ENCODE measurements around the gene SEC63.
"Not testable (repeated sequence)": the region's sequence is repeated elsewhere in the genome, so short reads cannot be mapped to it uniquely, and the experiment has no call there.

The SEC63 gene, protein sequence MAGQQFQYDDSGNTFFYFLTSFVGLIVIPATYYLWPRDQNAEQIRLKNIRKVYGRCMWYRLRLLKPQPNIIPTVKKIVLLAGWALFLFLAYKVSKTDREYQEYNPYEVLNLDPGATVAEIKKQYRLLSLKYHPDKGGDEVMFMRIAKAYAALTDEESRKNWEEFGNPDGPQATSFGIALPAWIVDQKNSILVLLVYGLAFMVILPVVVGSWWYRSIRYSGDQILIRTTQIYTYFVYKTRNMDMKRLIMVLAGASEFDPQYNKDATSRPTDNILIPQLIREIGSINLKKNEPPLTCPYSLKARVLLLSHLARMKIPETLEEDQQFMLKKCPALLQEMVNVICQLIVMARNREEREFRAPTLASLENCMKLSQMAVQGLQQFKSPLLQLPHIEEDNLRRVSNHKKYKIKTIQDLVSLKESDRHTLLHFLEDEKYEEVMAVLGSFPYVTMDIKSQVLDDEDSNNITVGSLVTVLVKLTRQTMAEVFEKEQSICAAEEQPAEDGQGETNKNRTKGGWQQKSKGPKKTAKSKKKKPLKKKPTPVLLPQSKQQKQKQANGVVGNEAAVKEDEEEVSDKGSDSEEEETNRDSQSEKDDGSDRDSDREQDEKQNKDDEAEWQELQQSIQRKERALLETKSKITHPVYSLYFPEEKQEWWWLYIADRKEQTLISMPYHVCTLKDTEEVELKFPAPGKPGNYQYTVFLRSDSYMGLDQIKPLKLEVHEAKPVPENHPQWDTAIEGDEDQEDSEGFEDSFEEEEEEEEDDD

DNA sequence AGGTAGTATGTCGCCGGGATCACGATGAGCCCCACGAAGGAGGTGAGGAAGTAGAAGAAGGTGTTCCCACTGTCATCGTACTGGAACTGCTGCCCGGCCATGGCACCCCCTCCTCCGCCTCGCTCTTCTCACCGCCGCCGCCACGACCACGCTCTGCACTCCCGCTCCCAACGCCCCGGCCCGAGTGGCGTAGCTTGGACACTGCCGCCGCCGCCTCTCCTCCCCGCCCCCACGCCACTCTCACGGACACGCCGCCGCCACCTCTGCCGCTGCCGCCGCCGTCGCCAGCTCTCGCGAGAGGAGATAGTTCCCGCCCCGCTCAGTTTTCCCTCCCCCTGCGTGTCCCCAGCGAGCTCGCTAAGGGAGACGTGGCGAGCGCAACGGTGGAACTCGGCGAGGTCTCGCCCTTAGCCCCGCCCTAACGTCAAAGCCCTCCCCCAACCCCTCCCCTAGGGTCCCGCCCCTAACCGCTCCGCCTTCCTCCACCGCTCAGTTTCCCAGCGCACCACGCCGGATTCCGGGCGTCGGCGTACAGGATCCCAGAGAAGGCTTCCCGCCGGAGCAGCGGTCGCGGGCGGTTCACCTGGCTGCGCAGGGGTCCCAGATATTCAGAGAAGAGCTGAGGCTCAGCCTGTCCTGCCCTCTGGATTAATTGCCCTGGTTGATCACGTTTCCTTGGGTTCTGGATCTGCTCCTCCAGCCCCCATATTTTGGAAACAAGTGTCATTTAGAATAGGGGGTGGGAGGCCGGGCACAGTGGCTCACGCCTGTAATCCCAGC lies at the start of gene SEC63:
Gene SEC63 (minus strand): TSS at position 300 of the 780 bp plus-strand sequence. CDS start 199 bp downstream, at position 101.
- DNase-seq (ENCODE audit: low read depth): peak; percentile 84

DNA sequence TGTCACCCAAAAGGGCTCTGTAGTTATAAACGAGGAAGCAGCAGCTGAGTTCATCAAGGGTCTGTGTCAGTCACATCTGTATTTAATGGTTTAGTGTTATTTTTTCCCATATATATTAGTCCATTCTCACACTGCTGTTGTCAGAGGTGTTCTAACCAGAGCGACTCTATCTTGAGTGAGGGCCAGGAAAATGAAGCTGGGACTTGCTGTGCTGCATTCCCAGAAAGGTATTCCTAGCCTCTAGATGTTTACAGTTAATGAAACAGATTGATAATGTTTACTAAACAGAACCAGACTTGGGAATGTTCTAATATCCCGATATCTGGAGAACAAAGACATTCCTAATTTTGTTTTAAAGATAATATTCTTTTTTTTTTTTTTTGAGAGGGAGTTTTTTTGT lies 48.0 kb upstream of the SEC63 start:
- DNase-seq (ENCODE audit: low read depth): no peak

DNA sequence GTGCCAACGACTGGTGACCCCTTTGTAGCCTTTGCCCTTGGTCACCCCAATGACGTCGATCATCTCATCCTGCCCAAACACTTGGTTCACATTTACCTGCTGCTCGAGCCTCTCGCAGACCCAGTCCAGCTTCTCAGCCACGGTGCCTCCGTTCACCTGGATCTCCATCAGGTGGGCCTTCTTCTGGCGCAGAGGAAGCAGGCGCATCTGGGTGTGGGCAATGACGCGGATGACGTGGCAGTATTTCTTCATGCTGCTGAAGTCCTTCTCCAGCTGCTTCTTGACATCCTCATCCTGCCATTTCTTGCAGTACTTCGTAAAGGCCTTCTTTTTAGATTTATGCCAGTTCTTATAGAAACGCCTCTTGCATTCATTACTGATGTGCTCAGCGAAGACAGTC lies 46.9 kb upstream of the SEC63 start:
- no peak for DNase-seq (ENCODE audit: low read depth)

DNA sequence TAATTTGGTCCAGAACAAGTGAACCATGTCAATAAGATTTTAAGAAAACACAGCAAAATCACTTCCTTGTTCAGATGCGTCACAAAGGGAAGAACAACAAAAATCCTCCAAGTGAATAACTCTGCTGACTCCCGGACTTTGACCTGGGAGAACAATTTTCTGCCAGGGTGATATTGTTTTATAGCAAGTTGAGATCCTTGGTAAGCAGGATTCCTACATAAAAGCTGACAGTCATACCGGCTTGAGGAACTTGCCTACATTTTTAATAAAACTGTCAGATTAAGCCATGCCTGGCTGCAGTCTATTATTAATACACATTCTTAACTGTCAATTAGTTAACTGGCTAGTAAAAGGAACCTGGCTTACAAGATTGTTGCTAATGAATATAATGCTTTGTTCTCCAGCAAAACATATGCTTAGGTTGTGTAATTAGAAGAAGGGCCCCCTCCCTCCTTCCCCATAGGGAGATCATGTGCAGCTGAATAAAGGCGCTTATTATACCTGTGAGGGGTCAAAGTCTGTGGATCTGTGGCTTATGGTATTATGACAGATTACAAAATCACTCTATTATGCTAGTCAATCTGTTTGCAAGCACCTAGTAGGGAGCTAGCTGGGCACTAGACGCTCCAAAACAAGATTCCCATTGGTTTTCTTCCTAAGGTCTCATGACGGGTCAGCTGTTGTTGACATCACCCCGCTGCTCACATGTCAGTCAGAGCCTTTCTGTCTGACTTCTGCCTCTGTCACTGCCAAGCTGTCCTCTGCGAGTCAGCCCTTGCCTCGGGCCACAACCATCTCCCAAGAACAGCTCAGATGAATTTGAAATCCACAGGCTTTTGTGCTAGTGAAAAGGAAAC lies 44.6 kb upstream of the SEC63 start:
- no peak for DNase-seq (ENCODE audit: low read depth)

DNA sequence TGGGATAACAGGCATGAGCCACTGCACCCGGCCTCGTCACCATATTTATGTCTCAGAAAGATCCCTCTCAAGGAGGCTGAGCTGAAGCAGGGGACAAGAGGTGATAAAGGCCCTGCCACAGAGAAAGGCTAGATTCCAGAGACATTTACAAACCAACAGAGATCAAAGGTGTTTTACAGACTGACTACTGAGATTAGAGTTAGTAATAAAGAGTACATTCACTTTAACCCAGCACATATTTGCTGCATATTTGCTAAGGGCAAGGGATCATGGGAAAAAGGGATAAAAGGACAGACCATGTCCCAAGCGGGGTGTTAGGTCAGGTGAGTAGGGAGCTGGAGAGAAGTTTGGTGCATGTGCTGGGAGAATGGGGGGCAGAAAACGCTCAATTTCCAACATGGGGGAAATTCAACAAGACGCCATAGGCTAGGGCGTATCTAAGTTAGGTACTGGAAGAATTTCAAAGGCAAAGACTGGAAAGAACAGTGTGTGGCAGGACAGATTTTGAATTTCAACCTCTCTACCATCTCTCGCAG lies 43.8 kb upstream of the SEC63 start:
- DNase-seq (ENCODE audit: low read depth): no peak

DNA sequence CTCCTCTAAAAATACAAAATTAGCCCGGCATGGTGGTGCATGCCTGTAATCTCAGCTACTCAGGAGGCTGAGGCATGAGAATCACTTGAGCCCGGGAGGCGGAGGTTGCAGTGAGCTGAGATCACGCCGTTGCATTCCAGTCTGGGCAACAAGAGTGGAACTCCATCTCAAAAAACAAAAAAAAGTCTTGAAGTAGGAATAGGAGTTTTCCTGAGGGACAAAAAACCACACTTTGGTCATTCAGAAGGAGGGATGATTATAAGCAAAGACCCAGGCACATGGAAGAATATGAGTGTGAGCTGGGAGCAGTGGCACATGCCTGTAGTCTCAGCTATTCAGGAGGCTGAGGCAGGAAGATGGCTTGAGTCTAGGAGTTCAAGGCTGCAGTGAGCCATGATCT lies 42.3 kb upstream of the SEC63 start:
- DNase-seq (ENCODE audit: low read depth): not testable (repeated sequence)

DNA sequence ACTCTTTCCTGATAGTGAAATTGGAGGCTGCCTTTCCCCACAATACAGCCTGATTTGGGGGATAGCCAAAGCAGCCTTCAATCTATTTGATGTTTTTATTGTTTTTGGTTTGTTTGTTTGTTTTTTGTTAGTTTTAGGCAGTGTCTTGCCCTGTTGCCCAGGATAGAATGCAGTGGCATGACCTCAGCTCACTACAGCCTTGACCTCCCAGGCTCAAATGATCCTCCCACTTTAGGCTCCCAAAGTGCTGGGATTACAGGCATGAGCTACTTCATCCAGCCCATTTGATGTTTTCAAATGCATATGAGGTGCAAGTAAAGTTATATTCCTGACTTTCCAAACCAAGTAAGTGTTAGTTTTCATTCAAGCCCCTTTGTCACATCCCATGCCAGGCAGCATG lies 41.3 kb upstream of the SEC63 start:
- DNase-seq (ENCODE audit: low read depth): no peak

DNA sequence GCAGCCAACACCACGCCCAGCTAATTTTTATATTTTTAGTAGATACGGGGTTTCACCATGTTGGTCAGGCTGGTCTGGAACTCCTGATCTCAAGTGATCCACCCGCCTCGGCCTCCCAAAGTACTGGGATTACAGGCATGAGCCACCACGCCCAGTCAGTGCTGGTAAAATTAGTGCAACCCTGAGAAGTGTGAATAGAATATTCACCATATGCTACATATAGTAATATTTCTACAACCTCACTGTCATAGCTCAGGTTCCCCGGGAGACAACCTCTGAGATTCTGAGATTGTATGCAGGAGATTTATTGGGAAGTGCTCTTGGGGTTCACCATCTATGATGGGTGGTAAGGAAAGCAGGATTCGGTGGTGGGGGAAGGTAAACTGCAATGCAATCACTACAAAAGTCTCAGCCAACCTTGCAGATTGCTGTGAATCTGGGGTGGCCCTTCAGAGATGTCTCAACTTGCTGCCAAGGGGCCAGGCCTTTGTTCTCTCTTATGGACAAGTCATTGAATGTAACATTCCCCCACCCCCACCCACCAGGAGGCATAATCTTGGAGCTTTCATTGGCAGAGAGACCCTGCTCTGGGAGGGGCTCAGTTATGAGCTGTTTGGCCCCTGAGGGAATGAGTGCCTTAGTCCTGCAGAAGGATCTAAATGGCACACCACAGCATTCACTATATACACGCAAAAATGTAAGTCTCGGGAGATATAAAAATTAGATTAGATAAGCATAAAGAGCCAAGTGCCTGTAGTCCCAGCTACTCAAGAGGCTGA lies 34.0 kb upstream of the SEC63 start:
- no peak for DNase-seq (ENCODE audit: low read depth)

DNA sequence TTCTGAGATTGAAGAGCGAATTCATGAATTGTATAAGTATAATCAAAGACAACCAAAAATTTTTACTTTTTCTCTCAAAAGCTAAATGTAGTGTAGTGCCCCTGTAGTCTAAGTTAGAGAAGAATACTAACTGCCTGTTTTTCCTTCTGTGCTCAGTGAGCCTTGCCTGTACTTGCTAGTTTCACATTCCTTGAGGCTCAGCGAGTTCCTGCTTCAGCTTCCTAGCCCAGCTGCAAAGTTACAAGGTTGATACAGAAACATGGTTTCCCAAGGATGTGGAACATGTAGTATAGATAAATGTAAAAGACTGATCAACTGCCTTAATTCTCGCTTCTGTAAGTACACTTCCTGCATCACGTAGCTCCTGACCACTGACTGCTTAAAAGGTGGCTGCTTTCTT lies 33.1 kb upstream of the SEC63 start:
- no peak for DNase-seq (ENCODE audit: low read depth)

DNA sequence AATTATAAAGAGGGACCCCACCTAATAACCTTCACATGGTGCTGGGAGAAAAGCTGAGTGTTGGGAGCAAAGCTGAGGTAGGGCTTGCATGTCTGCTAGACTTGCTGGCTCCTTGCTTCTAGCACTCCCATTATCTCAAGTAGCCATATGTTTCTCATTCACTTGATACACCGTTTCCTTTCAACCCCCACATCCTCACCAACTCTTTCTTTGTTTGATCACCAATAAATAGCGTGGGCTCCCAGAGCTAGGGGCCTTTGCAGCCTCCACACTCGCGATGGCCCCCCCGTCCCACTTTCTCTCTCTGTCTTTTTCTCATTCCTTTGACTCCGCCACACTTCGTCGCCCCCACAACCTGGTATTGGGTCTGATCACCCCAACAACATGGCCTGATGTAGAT lies 32.6 kb upstream of the SEC63 start:
- DNase-seq (ENCODE audit: low read depth): not testable (repeated sequence)

DNA sequence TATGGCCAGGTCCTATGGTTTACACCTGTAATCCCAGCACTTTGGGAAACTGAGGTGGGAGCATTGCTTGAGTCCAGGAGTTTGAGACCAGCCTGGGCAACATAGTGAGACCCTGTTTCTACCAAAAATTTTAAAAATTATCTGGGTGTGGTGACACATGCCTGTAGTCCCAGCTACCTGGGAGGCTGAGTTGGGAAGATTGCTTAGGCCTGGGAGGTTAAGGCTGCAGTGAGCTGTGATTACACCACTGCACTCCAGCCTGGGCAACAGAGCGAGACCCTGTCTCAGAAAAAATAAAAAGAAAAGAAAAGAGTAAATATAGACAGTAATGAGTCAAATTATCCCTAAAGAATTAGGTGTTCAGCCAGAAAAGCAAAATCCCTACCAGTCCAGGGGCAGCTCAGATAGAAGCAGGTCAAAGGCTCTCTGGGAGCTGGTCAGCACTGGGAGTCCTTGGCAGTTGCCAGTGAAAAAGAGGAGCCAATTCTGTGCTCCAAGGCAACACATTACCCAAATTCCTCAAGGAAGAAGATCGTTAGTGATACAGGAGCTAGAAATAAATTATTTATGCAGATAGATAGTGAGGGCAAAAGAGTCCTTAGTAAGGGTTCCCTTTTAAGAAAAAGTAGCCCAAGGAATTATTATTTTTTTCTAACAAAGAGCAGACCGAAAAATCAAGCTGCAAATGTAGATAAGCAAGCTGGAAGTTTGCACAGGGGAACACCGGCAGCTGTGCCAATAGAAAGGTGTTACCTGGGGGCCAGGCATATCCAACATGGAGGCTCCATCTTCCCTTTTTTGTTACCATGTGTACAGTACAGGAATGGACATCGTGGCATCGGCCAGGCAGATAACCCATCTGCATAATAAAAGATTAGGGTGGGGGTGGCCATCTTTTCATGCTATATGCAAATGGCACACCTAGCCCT lies 31.4 kb upstream of the SEC63 start:
- DNase-seq (ENCODE audit: low read depth): no peak

DNA sequence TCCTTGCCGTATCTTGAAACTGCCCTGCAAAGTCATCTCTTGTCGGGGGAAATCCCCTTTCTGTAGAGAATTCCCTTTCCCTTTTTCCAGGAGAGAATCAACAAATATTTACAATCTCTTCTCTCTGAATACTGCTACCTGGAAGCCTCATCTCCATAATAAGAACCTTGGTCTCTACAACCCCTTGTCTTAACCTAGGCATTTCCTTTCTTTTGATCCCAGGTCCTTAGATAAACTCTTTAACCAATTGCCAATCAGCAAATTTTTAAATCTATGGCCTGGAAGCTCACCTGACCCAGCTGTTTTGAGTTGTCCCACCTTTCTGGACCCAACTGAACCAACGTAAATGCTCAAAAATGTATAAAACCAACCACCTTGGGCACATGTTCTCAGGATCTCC lies 30.6 kb upstream of the SEC63 start:
- no peak for DNase-seq (ENCODE audit: low read depth)

DNA sequence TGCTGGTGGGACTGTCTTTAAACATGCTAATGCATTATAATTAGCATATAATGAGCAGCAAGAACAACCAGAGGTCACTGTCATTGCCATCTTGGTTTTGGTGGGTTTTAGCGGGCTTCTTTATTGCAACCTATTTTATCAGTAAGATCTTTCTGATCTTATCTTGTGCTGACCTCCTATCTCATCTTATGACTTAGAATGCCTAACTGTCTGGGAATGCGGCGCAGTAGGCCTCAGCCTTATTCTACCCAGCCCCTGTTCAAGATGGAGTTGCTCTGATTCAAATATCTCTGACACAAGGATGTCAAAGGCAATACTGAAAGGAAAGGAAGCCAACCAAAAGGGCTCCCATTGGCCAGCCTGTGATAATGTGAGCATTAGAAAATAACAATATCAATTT lies 29.8 kb upstream of the SEC63 start:
- no peak for DNase-seq (ENCODE audit: low read depth)

DNA sequence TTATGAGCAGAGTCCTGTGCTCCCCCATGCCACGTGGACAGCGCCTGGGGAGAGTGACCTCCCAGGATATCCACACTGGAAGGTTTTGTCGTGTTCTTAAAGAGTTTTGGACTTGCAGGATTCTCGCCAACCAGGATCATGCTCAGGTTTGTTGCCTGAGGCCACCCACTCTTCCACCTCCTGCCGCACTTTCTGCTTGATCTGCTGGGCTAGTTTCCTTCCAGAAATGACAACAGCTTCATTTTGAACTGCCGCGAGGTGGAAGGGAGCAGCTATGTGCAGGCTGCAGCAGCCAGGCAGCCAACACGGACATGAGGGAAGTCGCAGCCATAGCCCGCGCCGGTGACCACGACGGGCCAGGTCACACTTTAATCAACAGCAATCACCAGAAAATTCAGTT lies 27.7 kb upstream of the SEC63 start:
- no peak for DNase-seq (ENCODE audit: low read depth)

DNA sequence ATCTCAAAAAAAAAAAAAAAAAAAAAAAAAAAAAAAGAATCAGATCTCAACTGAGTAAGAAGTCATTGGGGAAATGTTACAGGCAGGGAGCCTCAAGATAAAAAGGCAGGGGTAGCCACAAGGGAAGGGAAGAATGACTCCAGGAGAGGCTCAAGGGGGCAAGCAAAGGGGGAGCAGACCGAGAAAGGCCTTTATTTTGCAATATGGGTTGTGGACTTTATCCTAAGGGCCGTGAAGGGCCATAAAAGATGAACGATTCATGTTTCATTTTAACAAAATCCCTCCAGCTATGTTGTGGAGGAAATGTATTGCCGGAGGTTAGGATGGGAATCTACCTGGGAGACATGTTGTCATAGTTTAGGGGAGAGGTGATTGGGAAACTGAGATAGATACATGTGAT lies 25.8 kb upstream of the SEC63 start:
- no peak for DNase-seq (ENCODE audit: low read depth)

DNA sequence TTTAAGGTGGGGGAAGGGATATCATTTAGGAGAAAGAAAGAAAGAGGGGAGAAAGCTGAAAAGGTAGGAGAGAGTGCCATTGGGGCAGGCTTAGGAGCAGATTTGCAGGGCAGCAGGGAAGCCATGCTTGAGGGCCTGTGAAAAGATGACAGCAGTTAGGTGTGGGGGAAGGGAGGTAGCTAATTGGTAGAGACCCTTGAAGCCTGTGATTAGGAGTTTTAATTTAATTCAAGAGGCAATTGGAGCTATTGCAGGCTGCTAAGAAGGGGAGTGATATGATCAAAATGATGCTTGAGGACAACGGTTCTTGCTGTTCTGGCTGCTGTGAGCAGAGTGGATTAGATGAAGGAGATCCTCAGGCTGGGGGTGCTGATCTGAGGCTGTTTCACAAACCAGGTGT lies 24.5 kb upstream of the SEC63 start:
- no peak for DNase-seq (ENCODE audit: low read depth)

DNA sequence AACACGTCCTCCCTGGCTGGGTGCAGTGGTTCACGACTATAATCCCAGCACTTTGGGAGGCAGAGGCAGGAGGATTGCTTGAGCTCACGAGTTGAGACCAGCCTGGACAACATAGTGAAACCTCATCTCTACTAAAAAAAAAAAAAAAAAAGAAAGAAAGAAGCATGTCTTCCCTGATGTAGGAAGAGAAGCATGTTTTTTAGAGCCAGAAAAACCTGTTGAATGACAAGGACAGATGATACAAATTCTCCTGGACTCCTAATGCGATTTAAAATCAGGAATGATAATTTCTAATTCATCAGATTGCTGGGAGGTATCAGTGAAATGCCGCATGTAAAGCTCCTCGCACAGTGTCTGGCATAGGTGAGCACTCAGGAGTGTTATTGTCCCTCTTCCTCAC lies 23.7 kb upstream of the SEC63 start:
- DNase-seq (ENCODE audit: low read depth): no peak

DNA sequence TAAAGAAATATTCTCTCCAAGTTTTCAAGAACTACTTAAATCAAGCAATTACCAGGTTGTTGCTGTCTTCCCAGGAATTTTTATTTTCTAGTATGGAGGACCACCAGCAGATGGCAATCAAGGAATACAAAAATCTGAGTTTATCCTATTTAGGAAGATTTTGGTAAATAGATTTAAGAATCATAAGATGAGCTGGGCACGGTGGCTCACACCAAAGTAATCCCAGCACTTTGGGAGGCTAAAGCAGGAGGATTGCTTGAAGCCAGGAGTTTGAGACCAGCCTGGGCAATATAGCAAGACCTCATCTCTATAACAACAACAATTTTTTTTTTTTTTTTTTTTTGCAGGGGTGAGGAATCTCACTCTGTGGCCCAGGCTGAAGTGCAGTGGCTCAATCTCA lies 19.3 kb upstream of the SEC63 start:
- DNase-seq (ENCODE audit: low read depth): no peak

DNA sequence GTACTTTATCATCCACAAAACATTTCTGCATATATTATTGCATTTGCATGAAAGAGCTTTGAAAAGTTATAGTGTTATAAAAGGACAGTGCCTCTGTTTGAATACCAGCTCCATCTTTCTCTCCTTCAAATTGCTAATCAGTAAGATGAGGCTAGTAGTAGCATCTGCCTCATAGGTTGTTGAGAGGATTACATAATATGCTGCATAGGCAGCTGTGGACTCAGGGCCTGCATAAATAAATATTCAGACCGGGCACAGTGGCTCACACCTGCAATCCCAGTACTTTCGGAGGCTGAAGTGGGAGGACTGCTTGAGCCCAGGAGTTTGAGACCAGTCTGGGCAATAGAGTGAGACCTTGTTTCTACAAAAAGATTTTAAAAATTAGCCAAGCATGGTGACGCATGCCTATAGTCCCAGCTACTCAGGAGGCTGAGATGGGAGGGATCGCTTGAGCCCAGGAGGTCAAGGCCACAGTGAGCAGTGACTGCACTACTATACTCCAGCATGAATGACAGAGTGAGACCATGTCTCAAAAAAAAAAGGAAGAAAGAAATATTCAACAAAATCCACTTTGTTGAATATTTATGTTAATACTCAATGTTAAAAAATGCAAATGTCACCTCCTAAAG lies 18.3 kb upstream of the SEC63 start:
- no peak for DNase-seq (ENCODE audit: low read depth)

Measured in non-pigmented ciliary epithelial cell (primary cell).